Activated CD4-positive, CD25-positive, alpha-beta regulatory T cell treated with anti-CD3 and anti-CD28 coated beads, Interleukin-2, amount 50 U/mL, for 16 hours (primary cell): ENCODE measurements around the gene SDCCAG8.
"Not testable (repeated sequence)": the region's sequence is repeated elsewhere in the genome, so short reads cannot be mapped to it uniquely, and the experiment has no call there.

Experiments
- DNase-seq: peaks from one replicate; pipeline ENCODE4 v3.0.0-alpha.2; 2020; ENCODE audit warnings: low read depth, low spot score

The SDCCAG8 gene

DNA sequence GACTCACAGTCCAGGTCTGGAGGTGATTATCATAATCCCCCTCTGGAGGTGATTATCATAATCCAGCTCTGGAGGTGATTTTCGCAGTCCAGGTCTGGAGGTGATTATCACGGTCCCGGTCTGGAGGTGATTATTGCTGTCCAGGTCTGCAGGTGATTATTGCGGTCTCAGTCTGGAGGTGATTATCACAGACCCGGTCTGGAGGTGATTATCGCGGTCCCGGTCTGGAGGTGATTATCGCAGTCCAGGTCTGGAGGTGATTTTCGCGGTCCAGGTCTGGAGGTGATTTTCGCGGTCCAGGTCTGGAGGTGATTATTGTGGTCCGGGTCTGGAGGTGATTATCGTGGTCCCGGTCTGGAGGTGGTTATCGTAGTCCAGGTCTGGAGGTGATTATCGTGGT lies 76.6 kb downstream of the SDCCAG8 start:
- no peak for DNase-seq

DNA sequence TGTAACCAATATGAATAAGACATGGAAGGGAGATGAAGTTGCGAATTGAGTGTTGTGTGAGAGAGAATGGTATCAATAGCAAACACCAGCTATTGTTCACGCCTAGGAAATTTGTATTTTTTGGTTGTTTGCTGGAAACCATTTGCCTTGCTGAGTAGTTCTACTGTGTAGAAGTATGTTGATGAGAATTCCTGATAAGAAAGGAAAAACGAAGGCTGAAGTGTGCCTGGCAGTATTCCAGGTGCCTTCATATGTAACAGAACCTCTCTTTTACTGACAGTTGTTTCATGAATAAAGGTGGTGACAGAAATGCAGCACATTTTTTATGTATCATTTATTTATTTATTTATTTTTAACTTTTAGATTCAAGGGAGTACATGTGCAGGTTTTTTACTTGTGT lies 79.5 kb downstream of the SDCCAG8 start:
- no peak for DNase-seq

DNA sequence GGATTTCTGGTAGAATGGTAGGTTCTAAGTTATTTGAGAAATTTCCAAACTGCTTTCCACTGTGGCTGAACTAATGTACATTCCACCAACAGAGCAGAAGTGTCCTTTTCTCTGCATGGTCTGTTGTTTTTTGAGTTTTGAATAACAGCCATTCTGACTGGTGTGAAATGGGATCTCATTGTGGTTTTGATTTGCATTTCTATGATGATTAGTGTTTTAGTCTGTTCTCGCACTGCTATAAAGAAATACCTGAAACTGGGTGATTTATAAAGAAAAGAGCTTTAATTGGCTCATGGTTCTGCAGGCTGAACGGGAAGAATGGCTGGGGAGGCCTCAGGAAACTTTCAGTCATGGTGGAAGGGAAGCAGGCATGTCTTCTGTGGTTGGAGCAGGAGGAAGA lies 80.3 kb downstream of the SDCCAG8 start:
- no peak for DNase-seq

DNA sequence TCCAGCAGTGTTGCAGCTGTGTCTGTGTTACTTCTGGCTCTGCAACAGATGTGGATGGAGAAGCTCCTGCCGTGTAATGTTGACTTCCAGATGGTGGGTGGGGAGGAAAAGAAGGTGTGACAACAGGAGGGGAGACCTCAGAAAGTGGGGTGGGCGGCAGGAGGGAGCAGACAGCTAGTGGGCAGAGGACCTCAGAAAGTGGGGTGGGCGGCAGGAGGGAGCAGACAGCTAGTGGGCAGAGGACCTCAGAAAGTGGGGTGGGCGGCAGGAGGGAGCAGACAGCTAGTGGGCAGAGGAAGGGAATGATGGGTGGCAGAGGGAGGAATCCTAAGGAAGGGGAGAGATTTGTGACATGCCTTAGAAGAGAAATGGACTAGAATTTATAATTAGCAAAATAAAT lies 83.0 kb downstream of the SDCCAG8 start:
- DNase-seq = not testable (repeated sequence)

DNA sequence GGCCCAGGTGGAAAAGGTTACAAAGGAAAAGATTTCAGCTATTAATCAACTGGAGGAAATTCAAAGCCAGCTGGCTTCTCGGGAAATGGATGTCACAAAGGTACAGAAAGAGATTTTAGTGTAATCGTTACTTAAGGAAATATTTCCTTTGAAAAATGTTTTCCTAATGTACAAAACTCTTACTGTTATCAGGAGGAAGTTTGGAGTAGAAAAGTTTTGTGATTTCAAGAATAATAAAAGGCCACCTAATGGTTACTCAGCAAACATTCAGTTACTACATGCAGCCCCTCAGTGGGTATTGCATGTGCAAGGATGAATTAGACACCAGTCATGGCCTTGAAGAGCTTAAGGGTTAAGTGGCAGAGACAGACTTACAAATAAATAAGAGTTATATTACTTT lies 85.2 kb downstream of the SDCCAG8 start:
- DNase-seq = no peak

DNA sequence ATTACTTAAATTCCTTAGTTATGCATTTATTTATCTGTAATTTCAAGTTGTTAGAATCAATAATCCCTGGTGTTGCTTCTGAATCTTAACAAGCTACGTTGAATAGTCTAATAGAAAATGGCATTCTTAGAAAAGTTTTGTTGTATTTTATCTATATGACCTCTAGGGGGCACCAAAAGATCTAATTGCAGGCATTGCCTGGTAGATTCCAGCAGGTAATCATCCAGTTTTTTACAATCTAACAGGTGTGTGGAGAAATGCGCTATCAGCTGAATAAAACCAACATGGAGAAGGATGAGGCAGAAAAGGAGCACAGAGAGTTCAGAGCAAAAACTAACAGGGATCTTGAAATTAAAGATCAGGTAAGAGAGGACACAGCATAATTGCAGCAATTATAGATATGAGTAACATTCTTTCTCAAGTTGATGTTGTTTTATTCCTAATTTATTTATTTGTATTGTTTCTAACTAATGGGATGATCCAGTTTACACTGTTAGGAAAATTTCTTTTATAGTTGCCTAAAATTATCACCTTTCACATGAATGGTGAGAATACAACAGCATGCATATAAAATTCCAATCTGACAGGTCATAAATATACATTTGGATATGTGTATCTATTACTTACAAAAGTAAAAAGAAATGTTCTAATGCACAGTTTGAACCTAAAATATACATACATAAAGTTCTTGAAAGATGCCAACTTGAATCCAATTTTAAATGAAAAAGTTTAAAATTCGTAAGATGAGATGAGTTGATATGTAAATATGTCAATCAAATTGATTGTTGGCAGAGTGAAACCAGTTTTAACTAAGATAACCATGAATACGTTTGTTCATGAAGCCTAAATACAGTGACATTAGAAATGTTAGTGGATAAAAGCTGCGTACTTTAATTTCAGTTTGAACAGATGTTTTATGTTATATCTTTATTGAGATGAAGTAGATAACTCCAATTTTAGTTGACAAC lies 88.4 kb downstream of the SDCCAG8 start:
- DNase-seq = no peak

DNA sequence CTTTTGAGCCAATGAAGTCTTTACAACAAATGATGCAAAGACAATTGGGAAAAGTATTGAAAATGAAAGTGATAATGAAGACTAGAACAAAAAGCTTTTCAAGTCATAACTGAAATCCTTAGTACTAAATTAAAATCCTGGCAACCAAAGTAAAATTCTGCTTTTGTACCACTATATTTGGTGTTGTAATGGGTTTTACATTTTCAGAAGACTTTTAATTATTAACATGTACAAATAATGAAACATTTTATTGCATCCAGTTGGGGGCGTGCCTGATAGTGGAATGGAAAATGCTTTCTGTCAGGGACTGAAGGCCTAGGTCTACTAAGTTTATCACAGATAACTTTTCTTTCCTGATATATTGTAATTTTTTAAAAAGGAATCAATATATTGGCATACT lies 89.4 kb downstream of the SDCCAG8 start:
- DNase-seq = no peak

DNA sequence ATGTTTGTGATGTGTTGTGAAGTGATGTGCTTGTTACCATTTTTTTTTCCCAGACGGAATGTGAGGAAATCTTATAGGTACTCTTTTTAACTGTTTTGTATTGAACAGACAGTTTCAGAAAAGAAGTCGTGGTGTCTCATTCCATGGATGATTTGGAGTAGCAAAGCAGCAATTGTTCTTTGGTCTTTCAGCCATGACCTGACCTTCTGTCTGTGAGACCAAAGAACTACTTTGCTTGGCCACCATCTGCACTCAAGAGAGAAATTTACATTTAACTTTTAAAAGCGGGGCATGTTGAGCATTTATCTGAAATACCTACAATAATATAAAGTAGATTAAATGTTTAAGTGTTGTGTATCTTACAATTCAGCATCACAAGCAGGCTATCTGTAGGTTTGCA lies 90.2 kb downstream of the SDCCAG8 start:
- no peak for DNase-seq

DNA sequence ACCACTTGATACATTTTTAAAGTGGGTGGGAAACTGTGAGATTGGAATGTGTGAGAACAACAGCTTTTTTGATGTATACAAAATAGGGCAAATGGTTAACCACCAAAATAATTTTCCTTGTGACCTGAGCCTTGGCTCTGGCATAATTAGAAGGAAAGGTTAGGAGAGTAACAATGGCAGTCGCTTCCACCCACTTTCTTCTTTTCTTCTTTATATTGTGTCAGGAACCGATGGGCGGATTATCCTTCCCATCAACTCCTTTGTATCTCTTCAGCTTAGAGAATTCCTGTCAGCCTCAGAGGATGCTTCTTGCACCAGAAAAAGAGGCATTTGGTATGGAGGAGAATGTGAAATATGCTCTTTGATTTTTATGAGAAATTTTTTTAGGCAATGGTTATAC lies 90.6 kb downstream of the SDCCAG8 start:
- no peak for DNase-seq

DNA sequence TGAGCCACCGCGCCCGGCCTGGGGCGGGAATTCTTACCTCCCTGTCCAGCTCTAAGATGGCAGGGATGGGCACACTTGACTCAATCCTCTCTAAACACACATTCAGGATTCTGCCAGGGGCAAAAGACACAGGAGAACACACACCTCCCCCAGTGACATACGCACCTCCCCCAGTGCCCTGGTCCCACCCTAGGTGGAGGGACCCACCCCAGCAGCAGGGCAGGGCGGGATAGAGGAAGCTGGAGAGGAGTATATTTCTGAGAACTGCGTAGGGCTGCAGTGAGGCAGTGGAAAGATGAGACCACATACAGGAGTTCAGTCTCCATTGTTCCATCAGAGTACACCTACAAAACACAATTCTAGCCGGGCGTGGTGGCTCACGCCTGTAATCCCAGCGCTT lies 92.5 kb downstream of the SDCCAG8 start:
- no peak for DNase-seq

DNA sequence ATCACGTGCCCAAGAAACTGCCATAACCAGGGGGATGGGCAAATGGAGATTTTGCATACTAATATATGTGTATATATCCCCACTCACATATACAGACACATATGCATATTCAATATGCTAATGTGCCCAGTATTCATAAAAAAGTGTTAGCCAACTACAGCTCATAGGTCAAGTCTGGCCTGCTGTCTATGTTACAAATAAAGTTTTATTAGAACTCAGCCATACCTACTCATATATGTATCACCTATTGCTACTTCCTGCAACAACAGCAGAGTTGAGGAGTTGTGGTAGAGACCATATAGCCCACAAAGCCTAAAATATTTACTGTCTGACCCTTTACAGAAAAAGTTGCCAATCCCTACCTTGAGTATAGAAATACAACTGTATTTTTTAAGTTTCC lies 93.3 kb downstream of the SDCCAG8 start:
- no peak for DNase-seq

DNA sequence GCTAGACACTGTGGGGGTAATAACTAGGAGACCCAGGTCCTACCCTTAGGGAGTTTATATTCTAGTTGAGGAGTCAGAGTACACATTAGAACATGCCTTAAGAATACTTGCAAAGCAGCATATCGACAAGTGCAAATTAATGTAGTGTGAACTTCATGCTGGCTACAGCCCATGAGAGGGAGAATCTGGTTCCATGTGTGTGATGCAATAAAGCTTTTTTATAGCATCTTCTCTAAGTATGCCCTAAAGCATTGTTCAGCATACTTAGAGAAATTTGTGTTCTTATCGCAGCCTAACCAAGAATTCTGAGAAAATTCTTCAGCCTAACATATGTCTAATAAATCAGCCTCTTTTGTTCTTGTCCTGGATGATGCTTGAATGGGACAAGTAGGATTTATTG lies 95.5 kb downstream of the SDCCAG8 start:
- no peak for DNase-seq

DNA sequence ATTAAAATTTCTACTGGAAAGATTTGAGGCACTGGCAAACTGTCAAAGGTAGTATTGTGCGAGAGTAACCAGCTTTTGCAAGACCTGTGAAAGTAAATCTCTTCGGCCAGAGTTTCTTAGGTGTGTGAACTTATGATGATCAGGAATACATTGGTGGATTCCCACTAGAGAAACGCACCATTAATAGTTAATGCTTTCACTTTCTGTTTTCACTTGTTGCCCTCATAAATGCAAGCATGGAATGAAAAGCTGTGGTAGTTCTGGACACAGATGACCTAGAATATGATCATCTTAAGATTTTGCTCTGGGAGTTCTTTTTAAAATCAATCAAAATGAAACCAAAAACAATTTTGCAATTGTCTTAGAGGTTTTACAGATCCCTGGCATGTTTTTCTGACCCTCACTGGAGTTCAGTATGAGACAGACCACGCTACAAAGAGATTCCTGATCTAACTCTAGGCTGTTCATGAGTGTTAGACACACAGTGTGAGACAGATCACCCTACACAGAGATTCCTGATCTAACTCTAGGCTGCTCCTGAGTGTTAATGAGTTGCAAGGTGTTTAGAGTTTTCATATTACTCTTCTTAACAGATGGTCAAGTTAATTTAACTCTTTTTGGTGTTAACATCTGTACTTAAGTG lies 98.8 kb downstream of the SDCCAG8 start:
- DNase-seq = no peak

DNA sequence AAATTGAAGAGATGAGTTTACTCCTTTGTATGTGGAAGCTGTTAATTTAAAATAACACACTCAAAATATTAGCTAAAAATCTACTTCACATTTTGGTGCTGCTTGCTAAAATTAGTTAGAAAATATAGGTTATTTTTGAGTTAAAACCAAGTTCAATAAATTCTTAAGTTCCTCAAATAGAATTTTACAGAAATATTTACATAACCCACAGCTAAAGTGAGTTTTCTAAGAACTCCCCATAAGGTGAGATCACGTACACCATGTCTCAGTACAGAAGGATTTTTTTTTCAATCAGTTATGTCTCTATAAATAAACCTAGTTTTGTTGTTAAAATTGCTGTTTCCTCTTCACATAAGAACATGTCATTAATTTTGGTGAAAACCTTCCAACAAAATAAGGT lies 108.0 kb downstream of the SDCCAG8 start:
- DNase-seq = no peak

DNA sequence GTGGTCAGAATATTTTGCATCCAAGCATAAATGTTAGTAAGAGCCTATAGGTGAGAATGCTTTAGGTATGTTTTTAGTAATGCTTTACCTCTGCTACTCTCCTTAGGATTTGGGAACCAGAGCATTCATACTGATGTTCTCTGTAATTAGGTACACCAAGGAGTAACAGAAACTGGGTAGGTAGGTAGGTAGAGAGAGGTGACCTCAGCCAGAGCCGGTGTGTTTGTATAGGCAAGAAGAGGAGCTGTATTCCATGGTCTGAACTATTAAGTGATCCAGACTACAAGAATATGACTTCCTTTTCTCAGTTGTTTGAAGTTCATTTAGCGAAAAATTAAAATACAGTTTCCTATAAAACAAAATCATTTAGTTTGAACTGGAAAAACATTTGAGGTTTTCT lies 108.5 kb downstream of the SDCCAG8 start:
- DNase-seq = no peak

DNA sequence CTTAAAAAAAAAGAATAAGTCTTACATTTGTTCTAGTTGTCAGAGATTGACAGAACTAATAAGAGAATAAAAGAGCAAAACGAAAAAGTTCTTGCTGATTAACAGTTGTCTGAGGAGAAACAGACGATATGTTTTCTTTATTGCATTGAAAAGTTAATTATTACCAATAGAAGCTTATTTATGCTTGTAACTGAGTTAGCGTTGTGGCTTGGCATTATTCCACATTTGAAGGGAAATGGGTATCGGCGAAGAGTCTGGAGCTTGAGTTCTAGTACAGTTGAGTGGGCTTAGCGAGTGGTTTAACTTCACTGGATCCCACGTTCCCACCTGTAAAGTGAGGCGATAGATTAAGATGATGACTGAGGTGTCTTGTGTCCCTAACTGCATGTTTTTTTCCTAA lies 109.0 kb downstream of the SDCCAG8 start:
- DNase-seq = no peak

DNA sequence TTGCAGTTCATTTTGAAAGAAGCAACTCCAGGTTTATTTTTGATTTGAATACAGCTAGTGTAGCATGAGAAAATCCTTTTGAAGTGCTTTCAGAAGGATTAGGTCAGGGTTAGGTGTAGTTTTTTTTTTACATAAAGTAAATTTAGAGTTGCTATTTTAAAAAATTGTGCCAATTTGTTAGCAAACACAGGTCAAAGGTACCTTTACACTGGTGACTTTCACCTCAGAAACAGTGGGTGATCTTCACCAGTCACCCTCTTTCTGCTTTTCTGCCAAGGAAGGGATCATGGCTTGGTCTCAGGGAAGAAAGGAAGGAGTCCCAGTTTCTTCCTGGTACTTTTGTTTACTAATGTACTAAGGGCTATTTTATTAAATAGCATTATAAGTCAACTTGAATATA lies 111.5 kb downstream of the SDCCAG8 start:
- no peak for DNase-seq

DNA sequence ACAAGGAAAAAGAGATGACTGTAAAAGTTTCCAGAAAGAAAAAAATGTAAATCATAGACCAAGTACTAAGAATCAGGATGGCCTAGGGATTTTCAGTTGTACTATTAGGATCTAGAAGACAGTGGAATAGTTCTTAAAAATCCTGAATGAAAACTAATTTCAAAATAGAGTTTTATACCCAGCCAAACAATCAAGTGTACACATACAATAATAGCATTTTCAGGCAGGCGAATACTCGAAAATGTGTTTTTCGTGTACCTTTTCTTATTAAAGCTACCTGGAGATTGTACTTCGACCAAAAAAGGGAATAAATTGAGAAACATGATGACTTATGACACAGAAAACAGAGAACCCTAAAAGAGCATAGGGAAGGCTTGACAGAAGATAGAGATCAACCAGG lies 118.6 kb downstream of the SDCCAG8 start:
- DNase-seq = no peak

DNA sequence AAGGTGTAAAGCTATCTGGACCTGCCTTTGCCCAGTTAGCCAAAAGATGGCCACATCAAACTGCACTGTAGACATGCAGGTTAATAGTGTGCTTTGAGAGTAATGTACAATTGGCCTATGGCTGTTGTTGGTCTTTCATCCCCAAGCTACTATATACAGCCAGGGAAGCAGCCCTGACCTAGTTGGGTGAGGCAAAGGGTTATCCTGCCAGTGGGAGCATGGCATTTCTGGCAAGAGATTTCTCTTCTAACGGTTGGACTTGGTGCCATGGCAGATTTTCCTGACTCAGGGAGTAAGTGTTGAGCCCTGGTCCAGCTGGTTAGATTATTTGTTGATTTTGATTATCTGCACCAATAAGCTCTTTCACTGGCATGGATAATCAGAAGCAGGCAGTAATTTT lies 119.8 kb downstream of the SDCCAG8 start:
- DNase-seq = no peak

DNA sequence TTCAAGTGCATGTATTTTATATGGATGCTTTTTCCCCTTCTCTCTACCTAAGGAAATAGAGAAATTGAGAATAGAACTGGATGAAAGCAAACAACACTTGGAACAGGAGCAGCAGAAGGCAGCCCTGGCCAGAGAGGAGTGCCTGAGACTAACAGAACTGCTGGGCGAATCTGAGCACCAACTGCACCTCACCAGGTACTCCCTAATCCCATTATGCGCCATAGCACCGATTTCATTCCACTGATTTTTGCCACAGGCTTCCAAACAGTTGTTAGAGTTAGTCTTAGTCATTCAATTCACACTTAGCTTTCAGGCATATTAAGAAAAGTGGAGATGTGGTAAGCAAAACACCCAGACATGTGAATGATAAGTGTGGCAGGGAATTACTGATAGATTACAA lies 122.8 kb downstream of the SDCCAG8 start:
- DNase-seq = no peak

DNA sequence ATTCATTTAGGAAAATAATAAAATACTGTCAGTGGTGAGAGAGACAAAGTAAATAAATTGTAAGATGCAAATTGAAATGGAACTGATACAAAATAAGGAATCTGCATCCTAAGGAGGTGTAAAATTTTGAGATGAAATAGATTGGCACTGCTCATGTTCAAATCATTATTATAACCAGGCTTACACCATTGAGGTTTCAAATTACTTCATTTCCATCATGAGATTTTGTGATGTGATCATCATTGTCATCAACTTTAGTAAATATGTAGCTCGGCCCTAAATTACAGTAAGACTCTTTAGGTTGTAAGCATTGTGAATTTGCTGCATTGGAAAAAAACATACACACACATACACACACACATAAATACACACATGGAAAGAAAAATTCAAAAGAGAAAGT lies 123.4 kb downstream of the SDCCAG8 start:
- DNase-seq = no peak

DNA sequence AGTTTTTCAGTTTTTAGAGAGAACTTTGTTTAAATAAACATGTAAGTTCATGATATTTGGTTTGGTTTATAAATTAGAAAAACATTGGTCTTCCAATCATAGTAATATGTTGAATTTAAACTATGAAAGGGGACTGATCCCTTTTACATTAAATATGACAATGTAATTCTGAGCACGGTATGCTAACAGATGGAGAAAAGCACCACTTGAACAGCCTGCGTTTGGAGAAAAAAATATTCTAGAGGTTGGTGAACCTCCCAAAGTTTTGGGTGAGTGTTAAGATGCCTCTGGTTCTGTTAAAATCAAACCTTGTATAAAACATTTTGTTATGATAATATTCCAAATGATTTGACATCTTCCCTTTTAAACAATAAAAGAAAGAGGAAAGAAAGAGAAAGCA lies 123.9 kb downstream of the SDCCAG8 start:
- DNase-seq = no peak

DNA sequence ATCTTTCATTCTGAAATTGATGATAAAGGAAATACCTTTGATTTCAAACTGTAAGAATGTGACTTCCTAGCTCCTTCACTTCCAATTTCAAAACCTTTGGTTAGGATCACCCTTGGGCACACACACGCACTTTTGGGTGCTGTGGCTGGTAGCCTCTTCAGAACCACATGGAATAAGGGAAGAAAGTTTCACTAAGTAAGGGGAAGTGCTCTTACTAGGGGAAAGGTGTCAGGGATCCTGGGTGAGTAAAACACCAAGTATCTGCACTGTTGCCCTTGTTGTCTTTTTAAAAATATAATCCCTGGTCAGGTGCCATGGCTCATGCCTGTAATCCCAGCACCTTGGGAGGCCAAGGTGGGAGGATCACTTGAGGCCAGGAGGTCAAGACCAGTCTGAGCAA lies 132.4 kb downstream of the SDCCAG8 start:
- no peak for DNase-seq
